HuH-7 (cell line): ENCODE results near the gene RFX7.

Source experiments
- DNase-seq: peaks from one replicate; pipeline ENCODE4 v3.0.0; 2011; ENCODE audit warnings: low spot score

The RFX7 gene

DNA sequence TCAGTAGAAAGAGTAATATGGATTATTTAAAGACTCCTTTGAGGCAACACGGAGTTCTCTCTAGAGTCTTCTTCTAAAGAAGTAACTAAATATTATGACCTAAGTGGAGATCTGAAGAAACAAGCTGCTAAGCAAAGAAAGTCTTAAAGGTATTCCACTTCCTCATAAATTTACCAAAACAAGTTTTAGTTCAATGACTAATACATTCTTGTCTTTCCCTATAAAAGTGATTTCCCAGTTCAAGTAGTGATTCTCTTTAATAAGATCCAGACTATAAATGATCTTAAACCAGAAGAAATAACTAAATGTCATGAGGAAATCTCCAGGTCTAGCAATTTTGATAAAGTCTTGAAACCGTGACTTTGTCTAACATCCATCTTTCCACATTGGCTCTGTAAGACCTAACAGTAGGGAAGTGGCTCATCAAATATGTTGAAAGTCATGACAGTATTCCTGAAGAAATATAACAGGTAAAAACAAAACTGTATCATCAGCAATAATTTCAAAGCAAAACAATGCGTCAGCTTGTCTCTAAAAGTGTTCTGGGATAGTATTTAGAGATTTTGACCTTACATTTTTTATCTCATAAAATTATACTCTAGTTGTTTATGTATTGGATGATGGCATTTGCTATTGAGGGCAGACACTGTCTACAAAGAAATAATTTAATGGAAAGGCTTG lies 198.5 kb downstream of the RFX7 start:
- no peak for DNase-seq

- no peak for DNase-seq
These were observed 200.4 kb downstream of the RFX7 start for GRCh38 chr15:56042982-56043980.

- DNase-seq, result no peak
These were observed 201.2 kb downstream of the RFX7 start for GRCh38 chr15:56042498-56042897.

- DNase-seq, result no peak
These were observed 201.6 kb downstream of the RFX7 start for GRCh38 chr15:56042031-56042430.

- peak; percentile 30 for DNase-seq
These were observed 203.3 kb downstream of the RFX7 start for GRCh38 chr15:56040081-56041035.

- no peak for DNase-seq
These were observed 205.0 kb downstream of the RFX7 start for GRCh38 chr15:56038707-56039106.

DNA sequence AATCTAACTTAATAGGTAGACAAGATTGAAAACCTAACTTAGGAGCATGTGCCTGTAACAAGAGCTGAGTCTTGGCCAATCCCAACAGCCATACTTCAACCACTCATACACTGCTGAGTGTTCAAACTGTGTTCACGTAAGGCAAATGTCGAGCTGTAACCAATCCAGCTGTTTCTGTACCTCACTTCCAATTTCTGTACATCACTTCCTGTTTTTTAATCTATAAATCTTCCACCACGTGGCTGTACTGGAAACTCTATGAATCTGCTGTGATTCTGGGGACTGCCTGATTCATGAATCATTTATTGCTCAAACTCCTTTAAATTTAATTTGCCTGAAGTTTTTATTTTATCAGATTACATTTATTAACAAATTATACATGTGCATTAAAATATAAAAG lies 205.7 kb downstream of the RFX7 start:
- no peak for DNase-seq
